Measurements from ENCODE around the gene ADAMTS8.

The ADAMTS8 gene

DNA sequence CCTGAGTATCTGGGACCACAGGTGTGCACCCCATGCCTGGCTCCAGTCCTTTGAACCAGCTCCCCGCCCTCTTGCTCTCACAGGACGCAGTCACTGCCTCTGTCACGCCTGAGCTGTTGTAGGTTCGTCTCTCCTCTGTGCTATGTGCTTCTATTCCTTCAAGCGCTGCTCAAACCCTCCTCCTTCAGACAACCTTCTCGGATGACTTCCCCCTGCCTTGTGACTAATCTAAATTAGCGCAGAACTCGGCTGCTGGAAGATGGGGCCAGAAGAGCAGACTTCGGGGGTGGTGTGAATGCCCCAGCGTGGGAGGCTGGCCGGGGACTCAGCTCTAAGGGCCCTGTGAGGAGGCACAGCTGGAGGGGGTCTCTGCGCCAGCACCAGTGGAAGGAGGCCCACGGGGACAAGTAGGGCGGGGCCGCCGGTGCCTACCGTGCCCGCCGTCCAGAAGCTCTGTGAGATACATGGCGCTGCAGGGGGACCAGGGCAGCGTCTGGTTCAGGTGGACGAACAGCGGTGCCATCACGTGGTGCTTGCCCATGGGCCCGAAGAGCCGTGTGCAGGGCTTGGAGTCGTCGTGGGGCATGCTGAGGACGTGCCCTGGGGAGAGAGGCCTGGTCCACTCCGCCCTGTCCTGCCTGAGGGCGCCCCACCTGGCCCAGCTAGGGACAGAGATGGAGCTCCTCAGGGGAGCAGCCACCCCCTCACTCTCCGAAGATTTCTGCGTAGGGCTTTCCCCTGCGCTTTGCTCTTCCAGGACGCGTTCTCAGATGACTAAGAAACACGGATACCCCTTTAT lies 12.5 kb downstream of the ADAMTS8 start:
- no peak for DNase-seq

DNA sequence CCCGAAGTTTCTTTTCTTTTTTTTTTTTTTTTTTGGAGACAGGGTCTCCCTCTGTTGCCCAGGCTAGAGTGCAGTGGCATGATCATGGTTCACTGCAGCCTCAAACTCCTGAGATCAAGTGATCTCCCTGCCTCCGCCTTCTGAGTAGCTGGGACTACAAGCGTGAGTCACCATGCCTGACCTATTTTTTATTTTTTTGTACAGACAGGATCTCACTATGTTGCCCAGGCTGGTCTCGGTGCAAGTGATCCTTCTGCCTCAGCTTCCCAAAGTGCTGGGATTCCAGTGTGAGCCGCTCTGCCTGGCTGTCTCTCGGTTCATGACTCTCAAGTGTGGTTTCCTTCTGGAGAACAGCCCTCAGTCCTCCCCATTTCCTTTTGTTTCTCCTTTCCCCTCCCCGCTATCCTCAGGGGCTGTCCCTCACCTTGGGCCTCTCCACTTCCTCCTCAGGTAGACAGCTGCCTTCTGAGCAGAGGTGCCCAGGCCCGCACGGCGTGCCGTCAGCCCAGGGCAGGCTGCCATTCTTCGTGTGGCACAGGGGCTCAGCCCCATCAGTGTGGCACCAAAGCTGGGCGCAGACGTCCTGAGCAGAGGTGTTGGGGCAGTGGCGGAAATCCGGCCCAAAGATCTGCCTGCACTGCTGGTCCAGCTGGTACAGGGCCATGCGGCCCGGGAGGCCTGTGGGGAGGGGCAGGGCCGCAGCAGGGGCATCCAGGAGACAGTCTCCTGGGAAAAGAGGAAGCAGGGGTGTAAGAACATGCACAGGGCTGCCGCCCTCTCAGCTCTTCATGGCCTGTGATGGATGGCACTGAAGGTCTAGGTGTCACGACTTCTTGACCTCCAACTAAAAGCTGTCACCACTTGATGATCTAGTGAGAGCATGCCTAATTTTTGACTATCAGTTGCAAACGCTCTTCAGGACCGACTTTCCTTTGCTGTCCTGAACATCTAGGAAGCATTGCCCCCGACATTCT lies 14.0 kb downstream of the ADAMTS8 start:
- DNase-seq: no peak

GRCh38 chr11:130413405-130414106 lies 14.9 kb downstream of the ADAMTS8 start:
- DNase-seq: no peak

- no peak for DNase-seq
These were observed 17.2 kb downstream of the ADAMTS8 start for GRCh38 chr11:130411223-130411622.

- no peak for DNase-seq
These were observed 18.6 kb downstream of the ADAMTS8 start for GRCh38 chr11:130409594-130410388.

- no peak for DNase-seq
These were observed 19.5 kb downstream of the ADAMTS8 start for GRCh38 chr11:130408901-130409300.

DNA sequence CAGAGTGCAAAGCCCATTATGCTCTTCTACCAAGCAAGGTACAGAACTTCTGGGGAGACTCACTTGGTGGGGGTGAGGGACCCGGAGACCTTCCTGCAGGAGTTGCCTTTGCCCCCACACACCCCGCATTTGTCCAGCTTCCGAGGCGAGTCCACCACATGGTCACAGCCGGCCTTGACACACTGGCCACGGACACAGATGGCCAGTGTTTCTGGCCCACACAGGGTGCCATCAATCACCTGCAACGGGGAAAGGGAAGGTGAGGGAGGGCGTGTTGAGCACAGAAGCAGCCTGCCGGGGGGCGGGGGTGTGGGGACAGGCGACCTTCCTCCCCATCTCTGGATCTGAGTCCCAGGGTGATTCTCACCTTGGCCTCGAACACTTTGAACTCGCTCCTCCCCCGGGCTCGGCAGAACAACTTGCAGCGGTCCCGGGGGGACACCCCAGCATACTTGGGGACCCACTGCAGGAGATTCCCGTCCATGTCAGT lies 20.0 kb downstream of the ADAMTS8 start:
- no peak for DNase-seq

GRCh38 chr11:130407978-130408377 lies 20.4 kb downstream of the ADAMTS8 start:
- DNase-seq: no peak

GRCh38 chr11:130405428-130405827 lies 23.0 kb downstream of the ADAMTS8 start:
- no peak for DNase-seq

- no peak for DNase-seq
These were observed 23.7 kb downstream of the ADAMTS8 start for GRCh38 chr11:130404727-130405126.

- no peak for DNase-seq
These were observed 24.4 kb downstream of the ADAMTS8 start for GRCh38 chr11:130403967-130404366.

DNA sequence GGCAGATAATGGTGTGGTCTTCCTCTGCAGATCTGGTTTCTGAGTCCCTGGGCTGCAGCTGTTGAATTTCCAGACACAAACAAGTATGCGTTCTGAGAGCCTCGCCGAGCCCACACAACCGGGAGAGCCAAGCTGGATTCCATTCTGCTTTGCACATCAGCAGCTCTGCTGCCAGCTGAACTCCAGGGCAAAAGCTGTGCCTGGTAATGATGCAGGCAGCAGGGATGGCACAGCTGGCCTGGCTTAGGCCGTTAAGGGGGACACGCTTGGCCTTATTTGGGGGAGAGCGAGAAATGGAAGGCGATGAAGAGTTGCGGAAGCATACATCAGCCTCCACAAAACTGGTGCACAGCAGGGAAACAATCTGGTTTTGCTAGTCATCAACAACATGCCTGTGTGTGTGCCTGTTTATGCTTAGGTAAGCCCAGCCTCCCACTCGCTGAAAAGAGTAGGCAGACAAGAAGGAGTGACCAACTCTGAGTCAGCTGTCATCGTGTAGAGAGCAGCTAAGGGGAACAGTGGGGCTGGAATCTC lies 25.1 kb downstream of the ADAMTS8 start:
- DNase-seq: no peak

GRCh38 chr11:130402570-130402969 lies 25.8 kb downstream of the ADAMTS8 start:
- no peak for DNase-seq

- DNase-seq: no peak
These were observed 27.5 kb downstream of the ADAMTS8 start for GRCh38 chr11:130400781-130401483.

- DNase-seq: no peak
These were observed 29.2 kb downstream of the ADAMTS8 start for GRCh38 chr11:130399196-130399595.

- DNase-seq: no peak
These were observed 30.6 kb downstream of the ADAMTS8 start for GRCh38 chr11:130397780-130398179.

DNA sequence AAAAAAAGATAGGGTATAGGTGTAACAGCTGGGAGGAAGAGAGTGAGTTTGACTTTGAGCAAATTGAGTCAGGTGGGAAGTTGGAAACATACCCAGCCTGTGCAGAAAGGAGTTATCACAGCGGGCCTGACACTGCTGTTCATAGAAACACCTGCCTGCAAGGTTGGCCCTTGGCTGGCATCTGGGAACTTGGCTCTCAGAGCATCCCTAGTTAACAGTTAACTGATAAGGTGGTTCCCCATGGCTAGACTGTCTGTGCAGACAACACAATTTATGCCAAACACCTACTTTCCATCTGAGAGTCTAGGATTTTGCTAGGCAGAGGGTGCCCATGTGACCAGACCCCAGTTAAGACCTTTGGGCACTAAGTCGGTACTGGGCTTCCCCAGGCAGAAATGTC lies 31.4 kb downstream of the ADAMTS8 start:
- DNase-seq: no peak

GRCh38 chr11:130394615-130395014 lies 33.8 kb downstream of the ADAMTS8 start:
- DNase-seq: no peak

DNA sequence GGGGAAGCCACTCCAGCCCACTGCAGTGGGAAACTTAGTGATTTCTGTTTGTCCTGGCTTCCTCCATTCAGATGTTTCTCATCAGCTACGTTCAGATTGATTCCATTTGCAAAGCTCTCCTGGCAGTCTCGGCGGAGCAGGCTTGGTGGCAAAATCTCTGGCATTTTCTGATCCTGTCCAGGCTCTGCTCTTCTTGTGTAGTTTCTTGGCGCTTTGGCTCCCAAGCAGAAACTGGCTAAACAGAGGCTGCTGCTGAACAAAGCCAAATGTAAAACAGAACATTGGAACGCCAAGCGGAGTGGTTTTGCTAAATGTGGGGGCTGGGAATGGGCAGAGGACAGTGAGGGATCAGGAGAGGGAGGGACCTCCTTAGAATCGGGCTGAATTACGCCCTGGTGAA lies 36.7 kb downstream of the ADAMTS8 start:
- no peak for DNase-seq

- peak; percentile 32 for DNase-seq
These were observed 38.2 kb downstream of the ADAMTS8 start for GRCh38 chr11:130390071-130390758.
